DOHH2 (cell line): ENCODE data around the gene CD58.

Experiments used
- H3F3A ChIP-seq: fragments of 200-600 bp; sonication (generic), shearing (Covaris generic); 2 replicates; pipeline ENCODE4 v1.6.0; 2016; ENCODE audit warnings: antibody characterized with exemption, mild to moderate bottlenecking; ENCODE audit not compliant: control insufficient read depth, insufficient read depth
- H3K27ac ChIP-seq: fragments of 200-600 bp; sonication (generic); 2 replicates; pipeline ENCODE4 v1.5.1; 2014; ENCODE audit warnings: low read depth, mild to moderate bottlenecking, low read length, moderate library complexity
- H3K27me3 ChIP-seq: fragments of 200-600 bp; sonication (generic); 2 replicates; pipeline ENCODE4 v1.6.1; 2014; ENCODE audit warnings: mild to moderate bottlenecking, low read length, mixed read lengths; ENCODE audit not compliant: control insufficient read depth
- H3K36me3 ChIP-seq: fragments of 200-600 bp; sonication (generic); 2 replicates; pipeline ENCODE4 v1.6.1; 2014; ENCODE audit warnings: mild to moderate bottlenecking, low read length, moderate library complexity, mixed read lengths; ENCODE audit not compliant: control insufficient read depth
- H3K4me1 ChIP-seq: fragments of 200-600 bp; sonication (generic); 2 replicates; pipeline ENCODE4 v1.6.1; 2014; ENCODE audit warnings: mild to moderate bottlenecking, low read length, mixed read lengths; ENCODE audit not compliant: control insufficient read depth
- H3K4me2 ChIP-seq: fragments of 200-600 bp; sonication (generic); 2 replicates; pipeline ENCODE4 v1.6.0; 2014; ENCODE audit warnings: mild to moderate bottlenecking, low read length, moderate library complexity
- H3K4me3 ChIP-seq: fragments of 200-600 bp; sonication (generic); 2 replicates; pipeline ENCODE4 v1.5.1; 2014; ENCODE audit warnings: mild to moderate bottlenecking, low read length, mixed read lengths
- H3K79me2 ChIP-seq: fragments of 200-600 bp; sonication (generic); 2 replicates; pipeline ENCODE4 v1.6.1; 2014; ENCODE audit warnings: mild to moderate bottlenecking, low read length, mixed read lengths; ENCODE audit not compliant: control insufficient read depth
- H3K9me2 ChIP-seq: fragments of 200-600 bp; sonication (generic); replicated peaks from 2 replicates; pipeline ENCODE4 v1.6.1; 2014; ENCODE audit warnings: mild to moderate bottlenecking, low read length, mixed read lengths; ENCODE audit not compliant: control insufficient read depth
- H3K9me3 ChIP-seq: fragments of 200-600 bp; sonication (generic); 2 replicates; pipeline ENCODE4 v1.6.1; 2014; ENCODE audit warnings: antibody characterized with exemption, low read length, mixed read lengths; ENCODE audit not compliant: control insufficient read depth, insufficient read depth
- H4K20me1 ChIP-seq: fragments of 200-600 bp; sonication (generic); 2 replicates; pipeline ENCODE4 v1.6.0; 2014; ENCODE audit warnings: low read depth, mild to moderate bottlenecking, antibody characterized with exemption, low read length, moderate library complexity; ENCODE audit not compliant: control insufficient read depth, insufficient read depth
- EZH2phosphoT487 ChIP-seq: fragments of 200-600 bp; sonication (generic); IDR thresholded peaks from 2 replicates; pipeline ENCODE4 v1.6.1; 2017; ENCODE audit warnings: borderline replicate concordance, mild to moderate bottlenecking, antibody characterized with exemption, low read length, moderate library complexity, mixed read lengths
- TF ChIP-seq, protein P1 (sequence below): fragments of 200-600 bp; sonication (generic); IDR thresholded peaks from one replicate; pipeline ENCODE4 v1.5.1; 2014; ENCODE audit warnings: antibody characterized with exemption, mild to moderate bottlenecking, low read depth, low read length; ENCODE audit not compliant: poor library complexity, severe bottlenecking

The CD58 gene

DNA sequence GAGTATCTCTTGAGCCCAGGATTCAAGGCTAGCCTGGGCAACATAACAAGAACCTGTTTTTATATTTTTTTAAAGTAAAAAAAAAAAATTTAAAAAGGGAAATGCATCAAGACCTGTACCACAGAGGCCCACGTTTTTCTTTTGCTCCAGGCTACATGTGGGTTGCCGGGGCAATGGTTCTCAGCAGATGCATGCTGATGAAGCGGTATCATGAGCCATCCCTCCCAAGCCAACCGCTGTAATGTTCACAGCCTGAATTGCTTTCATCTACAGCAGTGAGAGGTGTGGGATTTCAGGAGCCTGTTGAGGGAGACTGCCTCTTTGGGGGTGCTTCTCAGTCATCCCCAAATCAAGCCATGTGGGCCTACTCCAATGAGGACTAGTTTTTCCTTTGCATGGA lies 60.5 kb downstream of the CD58 start:
- Histone ChIP-seq H3K27me3 (0 out of 2 replicates have a peak, but pooled peaks cover 2% of the 10 kb centered on the region), H3K4me3 (no peak overlapping the region), H4K20me1 (no peaks in the 10 kb centered on the region), H3K27ac (no peak overlapping the region), H3K4me1 (peaks cover 10% of the 10 kb centered on the region), H3K9me2 (no peaks in the 10 kb centered on the region), H3K9me3 (no peaks in the 10 kb centered on the region), H3F3A (no peaks in the 10 kb centered on the region), H3K79me2 (no peaks in the 10 kb centered on the region), H3K36me3 (no peaks in the 10 kb centered on the region), H3K4me2 (no peak overlapping the region)
- TF ChIP-seq EZH2phosphoT487: no peak
- TF ChIP-seq, protein P1, sequence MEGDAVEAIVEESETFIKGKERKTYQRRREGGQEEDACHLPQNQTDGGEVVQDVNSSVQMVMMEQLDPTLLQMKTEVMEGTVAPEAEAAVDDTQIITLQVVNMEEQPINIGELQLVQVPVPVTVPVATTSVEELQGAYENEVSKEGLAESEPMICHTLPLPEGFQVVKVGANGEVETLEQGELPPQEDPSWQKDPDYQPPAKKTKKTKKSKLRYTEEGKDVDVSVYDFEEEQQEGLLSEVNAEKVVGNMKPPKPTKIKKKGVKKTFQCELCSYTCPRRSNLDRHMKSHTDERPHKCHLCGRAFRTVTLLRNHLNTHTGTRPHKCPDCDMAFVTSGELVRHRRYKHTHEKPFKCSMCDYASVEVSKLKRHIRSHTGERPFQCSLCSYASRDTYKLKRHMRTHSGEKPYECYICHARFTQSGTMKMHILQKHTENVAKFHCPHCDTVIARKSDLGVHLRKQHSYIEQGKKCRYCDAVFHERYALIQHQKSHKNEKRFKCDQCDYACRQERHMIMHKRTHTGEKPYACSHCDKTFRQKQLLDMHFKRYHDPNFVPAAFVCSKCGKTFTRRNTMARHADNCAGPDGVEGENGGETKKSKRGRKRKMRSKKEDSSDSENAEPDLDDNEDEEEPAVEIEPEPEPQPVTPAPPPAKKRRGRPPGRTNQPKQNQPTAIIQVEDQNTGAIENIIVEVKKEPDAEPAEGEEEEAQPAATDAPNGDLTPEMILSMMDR: no peak

DNA sequence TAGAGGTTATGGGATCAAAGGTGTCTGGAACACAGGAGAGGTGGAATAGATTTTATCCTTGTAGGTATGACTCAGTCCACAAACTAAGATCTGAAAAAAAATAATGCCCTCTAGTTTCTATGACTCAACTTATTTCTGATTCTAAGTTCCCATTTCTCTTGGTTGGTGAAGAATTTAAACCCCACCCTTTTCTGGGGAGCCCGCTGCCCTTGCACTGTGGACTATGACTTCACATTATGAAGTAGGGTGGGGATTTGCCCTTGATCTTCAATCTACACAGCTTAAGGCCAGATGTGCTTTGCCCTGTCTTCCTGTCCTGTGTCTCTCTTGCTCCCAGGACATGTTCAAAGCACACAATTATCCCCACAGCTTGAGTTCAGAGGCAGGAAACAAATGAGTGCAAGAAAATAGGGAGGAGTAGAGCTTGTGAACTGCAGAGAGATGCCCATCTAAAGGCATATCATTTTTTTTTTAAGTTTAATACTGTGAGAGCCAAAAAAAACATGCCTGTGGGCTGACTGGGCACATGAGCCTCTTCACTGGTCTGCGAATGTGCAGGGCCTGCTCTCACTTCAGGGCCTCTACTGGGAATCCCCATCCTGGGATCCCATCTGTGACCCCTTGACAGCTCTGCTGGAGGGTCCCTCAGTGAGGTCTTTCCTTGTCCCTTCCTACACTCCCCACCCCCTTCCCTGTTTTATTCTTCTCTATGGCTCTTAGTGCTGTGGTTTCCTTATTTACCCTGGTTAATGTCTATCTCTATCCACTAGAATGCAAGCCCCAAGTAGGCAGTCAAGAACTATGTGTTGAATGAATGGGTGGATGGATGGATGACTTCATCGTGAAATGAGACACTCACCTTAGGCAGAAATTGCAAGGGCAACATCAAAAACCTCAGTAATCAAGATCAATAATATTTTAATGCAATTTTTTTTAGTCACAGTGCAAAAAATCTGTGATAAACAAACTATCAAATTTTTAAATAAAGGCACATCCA lies 61.5 kb downstream of the CD58 start:
- no peaks in the 10 kb centered on the region for H3K79me2 ChIP-seq
- no peak for TF ChIP-seq EZH2phosphoT487
- TF ChIP-seq, protein P1: no peak
- H3K4me3 ChIP-seq: no peak overlapping the region
- peaks cover 6% of the 10 kb centered on the region for H3K4me1 ChIP-seq
- no peaks in the 10 kb centered on the region for H3K9me2 ChIP-seq
- no peak overlapping the region for H3K4me2 ChIP-seq
- no peaks in the 10 kb centered on the region for H3K36me3 ChIP-seq
- H4K20me1 ChIP-seq: no peaks in the 10 kb centered on the region
- H3K9me3 ChIP-seq: no peaks in the 10 kb centered on the region
- no peak overlapping the region for H3K27ac ChIP-seq
- no peaks in the 10 kb centered on the region for H3F3A ChIP-seq
- H3K27me3 ChIP-seq: 0 out of 2 replicates have a peak, but pooled peaks cover 2% of the 10 kb centered on the region

DNA sequence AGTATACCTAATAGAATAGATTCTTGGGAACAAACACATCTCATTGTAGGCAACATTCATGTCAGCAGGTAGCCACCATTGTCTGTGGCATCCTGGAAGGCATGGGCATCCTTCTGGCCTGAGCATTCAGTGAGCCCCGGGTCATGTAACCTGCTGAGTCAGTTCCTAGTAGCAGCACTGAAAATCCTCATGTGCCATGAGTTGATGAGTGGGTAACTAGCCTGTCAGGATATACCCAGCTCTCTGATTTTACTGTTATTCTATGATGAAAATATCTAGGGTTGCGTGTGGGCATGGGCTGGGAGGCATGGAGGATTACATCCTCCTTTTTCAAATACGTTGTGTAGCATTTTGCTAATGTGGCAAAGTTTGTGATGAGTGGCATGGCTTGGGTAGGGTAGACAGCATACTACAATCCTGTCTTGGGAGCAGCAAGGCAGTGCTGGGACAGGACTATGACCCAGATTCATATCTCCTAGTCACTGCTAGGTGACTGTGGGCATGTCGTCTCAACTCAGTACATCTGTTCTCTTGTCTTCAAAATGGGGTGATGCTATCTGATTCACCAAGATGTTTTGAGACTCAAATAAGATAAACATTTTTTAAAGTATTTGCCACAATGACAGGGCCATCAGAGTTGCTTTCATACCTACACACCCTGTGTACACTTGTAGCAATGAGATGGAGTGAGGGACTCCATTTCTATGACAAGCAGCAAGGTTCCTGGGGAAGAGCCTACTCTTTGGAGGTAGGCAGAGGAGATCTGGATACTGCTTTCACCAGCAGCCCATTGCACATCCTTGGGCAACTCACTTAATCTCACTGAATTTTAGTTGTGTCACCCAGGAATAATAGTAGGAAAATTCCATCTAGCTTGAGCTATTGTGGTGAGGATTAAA lies 62.5 kb downstream of the CD58 start:
- TF ChIP-seq, protein P1: no peak
- no peak for TF ChIP-seq EZH2phosphoT487
- no peaks in the 10 kb centered on the region for H4K20me1 ChIP-seq
- H3K9me3 ChIP-seq: no peaks in the 10 kb centered on the region
- H3K4me1 ChIP-seq: peaks cover 11% of the 10 kb centered on the region; the same call in 1 of the 2 replicates
- H3K9me2 ChIP-seq: no peaks in the 10 kb centered on the region
- H3F3A ChIP-seq: no peaks in the 10 kb centered on the region
- no peak overlapping the region for H3K27ac ChIP-seq
- H3K27me3 ChIP-seq: 0 out of 2 replicates have a peak, but pooled peaks cover 2% of the 10 kb centered on the region
- H3K4me3 ChIP-seq: no peak overlapping the region
- H3K36me3 ChIP-seq: no peaks in the 10 kb centered on the region
- H3K79me2 ChIP-seq: no peaks in the 10 kb centered on the region
- no peak overlapping the region for H3K4me2 ChIP-seq
